Activated CD4-positive, alpha-beta T cell treated with anti-CD3 and anti-CD28 coated beads, Interleukin-2, amount 50 U/mL, for 1 hour (primary cell): ENCODE measurements around the gene SYNPR.
"Not testable (repeated sequence)": the region's sequence is repeated elsewhere in the genome, so short reads cannot be mapped to it uniquely, and the experiment has no call there.

Source experiments
- DNase-seq: peaks from one replicate; pipeline ENCODE4 v3.0.0-alpha.2; 2020

Gene SYNPR

GRCh38 chr3:63644212-63644797 is 366.2 kb downstream of the SYNPR start:
- DNase-seq = no peak

- DNase-seq = not testable (repeated sequence)
Observed at GRCh38 chr3:63644928-63645781, 367.0 kb downstream of the SYNPR start.

GRCh38 chr3:63652066-63652725 is 374.1 kb downstream of the SYNPR start, which contains the start of gene SNTN:
TSS of gene SNTN (plus strand) at chr3:63652675. CDS start at chr3:63652688, 13 bp downstream.
- no peak for DNase-seq

GRCh38 chr3:63654211-63654610 is 376.1 kb downstream of the SYNPR start:
- no peak for DNase-seq

GRCh38 chr3:63654931-63655330 is 376.8 kb downstream of the SYNPR start:
- no peak for DNase-seq

GRCh38 chr3:63655519-63655918 is 377.4 kb downstream of the SYNPR start:
- no peak for DNase-seq

GRCh38 chr3:63656786-63657185 is 378.7 kb downstream of the SYNPR start:
- no peak for DNase-seq

- no peak for DNase-seq
Observed at GRCh38 chr3:63661242-63661641, 383.1 kb downstream of the SYNPR start.

GRCh38 chr3:63662011-63662410 is 383.9 kb downstream of the SYNPR start:
- no peak for DNase-seq

GRCh38 chr3:63662500-63662899 is 384.4 kb downstream of the SYNPR start:
- no peak for DNase-seq
